Measurements from ENCODE around the gene CRYGS.

CRYGS gene

GRCh38 chr3:186493525-186494255 lies 50.5 kb downstream of the CRYGS start:
- DNase-seq (ENCODE audit: low spot score) = peak; percentile 28

- DNase-seq (ENCODE audit: low spot score) = no peak
Observed at GRCh38 chr3:186492385-186492984, 51.7 kb downstream of the CRYGS start.

DNA sequence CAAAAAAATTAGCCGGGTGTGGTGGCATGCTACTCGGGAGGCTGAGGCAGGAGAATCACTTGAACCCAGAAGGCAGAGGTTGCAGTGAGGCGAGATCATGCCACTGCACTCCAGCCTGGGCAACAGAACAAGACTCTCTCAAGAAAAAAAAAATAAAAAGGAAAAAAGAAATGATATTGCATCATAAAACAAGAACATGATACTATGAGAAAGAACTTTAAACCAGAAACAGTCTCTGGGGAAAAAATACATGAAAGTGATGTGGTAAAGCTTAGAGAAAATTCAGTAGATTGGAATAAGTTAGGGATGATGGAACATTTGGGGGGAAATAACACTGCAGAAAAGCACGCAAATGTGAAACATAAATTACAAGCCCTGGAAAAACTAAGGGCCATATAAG lies 54.7 kb downstream of the CRYGS start:
- no peak for DNase-seq (ENCODE audit: low spot score)

Measured in AG08396 (cell line).